ENCODE measurements around the gene CCDC30. TPM values are rescaled to one million over a fixed set of nuclear protein-coding genes. Genes with fewer than 3 reads are reported as not detected.

Gene CCDC30
- total RNA-seq, 1 donor from 2014 or later, result 1.5 TPM

GRCh38 chr1:42675467-42675866 lies 212.4 kb downstream of the CCDC30 start:
- Histone ChIP-seq H3K36me3 (peaks cover 0 to 10% of the 10 kb centered on the region in 2 donors), H3K27ac (no peak overlapping the region), H3K9me3 (no peaks in the 10 kb centered on the region), H3K27me3 (no peaks in the 10 kb centered on the region), H3K4me3 (no peak overlapping the region), H3K4me1 (peaks cover 3% of the 10 kb centered on the region)
- TF ChIP-seq CTCF (IDR thresholded peaks at IDR 0.05) (no peak), POLR2A (IDR thresholded peaks at IDR 0.05) (no peak), POLR2AphosphoS5 (IDR thresholded peaks at IDR 0.05; ENCODE audit: insufficient read depth in 1 of 2, low read depth in 1 of 2) (no peak)
- DNase-seq (ENCODE audit: extremely low spot score in 2 of 2), result no peak
- intact Hi-C loops (cut with DNase I), result no loop called here

- intact Hi-C loops (cut with DNase I), result no loop called here
- TF ChIP-seq POLR2A (IDR thresholded peaks at IDR 0.05) (no peak), POLR2AphosphoS5 (IDR thresholded peaks at IDR 0.05; ENCODE audit: insufficient read depth in 1 of 2, low read depth in 1 of 2) (no peak), CTCF (IDR thresholded peaks at IDR 0.05) (no peak)
- Histone ChIP-seq H3K9me3 (no peaks in the 10 kb centered on the region), H3K27ac (no peak overlapping the region), H3K36me3 (peaks cover 0 to 4% of the 10 kb centered on the region in 2 donors), H3K27me3 (no peaks in the 10 kb centered on the region), H3K4me1 (peaks cover 13% of the 10 kb centered on the region), H3K4me3 (no peak overlapping the region)
- no peak for DNase-seq (ENCODE audit: extremely low spot score in 2 of 2)
These were observed 213.5 kb downstream of the CCDC30 start for GRCh38 chr1:42676534-42677087.

GRCh38 chr1:42679364-42679983 lies 216.4 kb downstream of the CCDC30 start:
- intact Hi-C loops (cut with DNase I), result no loop called here
- no peak for TF ChIP-seq POLR2AphosphoS5 (IDR thresholded peaks at IDR 0.05; ENCODE audit: insufficient read depth in 1 of 2, low read depth in 1 of 2)
- TF ChIP-seq POLR2A (IDR thresholded peaks at IDR 0.05), result no peak
- no peak for TF ChIP-seq CTCF (IDR thresholded peaks at IDR 0.05)
- Histone ChIP-seq H3K27ac (no peak overlapping the region), H3K36me3 (peaks cover 0 to 4% of the 10 kb centered on the region in 2 donors), H3K27me3 (no peaks in the 10 kb centered on the region), H3K9me3 (no peaks in the 10 kb centered on the region), H3K4me1 (peaks cover 26% of the 10 kb centered on the region), H3K4me3 (no peak overlapping the region)
- DNase-seq (ENCODE audit: extremely low spot score in 2 of 2), result no peak

GRCh38 chr1:42680055-42680454 lies 217.0 kb downstream of the CCDC30 start:
- Histone ChIP-seq H3K36me3 (peaks cover 0 to 4% of the 10 kb centered on the region in 2 donors), H3K27me3 (no peaks in the 10 kb centered on the region), H3K4me3 (no peak overlapping the region), H3K4me1 (peaks cover 32% of the 10 kb centered on the region), H3K9me3 (no peaks in the 10 kb centered on the region), H3K27ac (no peak overlapping the region)
- intact Hi-C loops (cut with DNase I), result loop anchor here (5.0 kb wide), 2 partner anchors 87 to 242 kb away; partner anchors contain the start of genes C1orf50 and P3H1
- DNase-seq (ENCODE audit: extremely low spot score in 2 of 2), result no peak
- TF ChIP-seq CTCF (IDR thresholded peaks at IDR 0.05) (no peak), POLR2AphosphoS5 (IDR thresholded peaks at IDR 0.05; ENCODE audit: insufficient read depth in 1 of 2, low read depth in 1 of 2) (no peak)

Data from vagina (tissue), 2 donors.